ENCODE results near the gene MAPK12. TPM values are rescaled to one million over a fixed set of nuclear protein-coding genes. Genes with fewer than 3 reads are reported as not detected.
A peak's percentile ranks its signal among the peaks of the same experiment; 100 is the strongest.

The MAPK12 gene
- total RNA-seq, 4 donors from 2014 or later: 10.3 to 41.4 (median 28.3) TPM

DNA sequence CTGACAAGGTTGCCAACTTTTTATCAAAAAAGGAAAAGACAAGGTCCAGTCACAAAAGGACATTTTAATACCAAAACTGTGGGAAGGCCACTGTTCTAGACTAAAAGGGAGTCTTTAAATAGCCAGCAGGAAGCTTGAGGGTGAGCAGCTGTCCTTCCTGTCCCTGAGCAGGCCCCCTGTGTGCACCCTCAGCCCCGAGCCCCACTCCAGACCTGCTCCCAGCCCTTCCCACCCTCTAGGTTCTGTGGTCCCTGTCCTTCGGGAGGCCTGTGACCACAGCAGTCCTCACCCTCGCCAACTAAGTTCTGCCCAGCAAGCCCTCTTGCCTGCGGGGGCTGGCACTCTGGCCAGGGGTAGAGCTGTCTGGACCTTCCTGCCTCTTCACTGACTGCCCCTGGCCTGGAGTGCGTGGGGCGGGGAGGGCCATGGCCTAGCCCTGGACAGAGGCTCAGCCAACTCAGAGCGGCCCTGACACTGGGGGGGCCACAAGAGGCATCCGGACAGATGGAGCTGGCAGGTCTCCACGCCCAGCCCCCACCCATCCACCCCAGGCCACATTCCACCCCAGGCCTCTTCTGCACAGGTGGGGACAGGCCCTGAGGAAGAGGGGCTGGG, 47.6 kb upstream of the MAPK12 start:
- H3K9me3 ChIP-seq: no peaks in the 10 kb centered on the region
- TF ChIP-seq POLR2A (IDR thresholded peaks at IDR 0.05): no peak
- TF ChIP-seq, protein P1, sequence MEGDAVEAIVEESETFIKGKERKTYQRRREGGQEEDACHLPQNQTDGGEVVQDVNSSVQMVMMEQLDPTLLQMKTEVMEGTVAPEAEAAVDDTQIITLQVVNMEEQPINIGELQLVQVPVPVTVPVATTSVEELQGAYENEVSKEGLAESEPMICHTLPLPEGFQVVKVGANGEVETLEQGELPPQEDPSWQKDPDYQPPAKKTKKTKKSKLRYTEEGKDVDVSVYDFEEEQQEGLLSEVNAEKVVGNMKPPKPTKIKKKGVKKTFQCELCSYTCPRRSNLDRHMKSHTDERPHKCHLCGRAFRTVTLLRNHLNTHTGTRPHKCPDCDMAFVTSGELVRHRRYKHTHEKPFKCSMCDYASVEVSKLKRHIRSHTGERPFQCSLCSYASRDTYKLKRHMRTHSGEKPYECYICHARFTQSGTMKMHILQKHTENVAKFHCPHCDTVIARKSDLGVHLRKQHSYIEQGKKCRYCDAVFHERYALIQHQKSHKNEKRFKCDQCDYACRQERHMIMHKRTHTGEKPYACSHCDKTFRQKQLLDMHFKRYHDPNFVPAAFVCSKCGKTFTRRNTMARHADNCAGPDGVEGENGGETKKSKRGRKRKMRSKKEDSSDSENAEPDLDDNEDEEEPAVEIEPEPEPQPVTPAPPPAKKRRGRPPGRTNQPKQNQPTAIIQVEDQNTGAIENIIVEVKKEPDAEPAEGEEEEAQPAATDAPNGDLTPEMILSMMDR (IDR thresholded peaks at IDR 0.05): no peak
- H3K36me3 ChIP-seq: no peaks in the 10 kb centered on the region
- peaks cover 9 to 32% of the 10 kb centered on the region in 2 donors for H3K4me1 ChIP-seq
- intact Hi-C loops (cut with DNase I; ENCODE audit: low total_unique reads): no loop called here
- no peaks in the 10 kb centered on the region for H3K27me3 ChIP-seq
- no peak for DNase-seq
- peak overlapping the region; percentile 85 to 94 for H3K27ac ChIP-seq
- H3K4me3 ChIP-seq: no peak overlapping the region

DNA sequence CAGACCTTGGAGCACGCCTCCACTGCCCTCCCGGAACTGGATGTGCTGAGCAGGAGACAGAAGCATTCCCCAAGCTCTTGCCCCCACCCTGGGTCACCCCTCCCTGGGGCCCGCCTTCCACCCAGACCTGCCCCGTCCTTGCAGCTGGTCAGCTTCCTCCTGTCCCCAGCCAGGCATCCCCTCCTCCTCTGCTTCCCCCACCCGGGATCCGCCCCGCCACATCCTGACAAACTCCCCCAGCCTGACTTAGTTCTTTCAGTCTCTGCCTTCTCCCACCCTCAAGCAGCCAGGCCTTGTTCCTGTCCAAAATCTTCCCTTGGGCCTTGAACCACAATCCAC, 47.1 kb upstream of the MAPK12 start:
- Histone ChIP-seq H3K27me3 (no peaks in the 10 kb centered on the region), H3K4me3 (no peak overlapping the region), H3K4me1 (peaks cover 12 to 37% of the 10 kb centered on the region in 2 donors), H3K27ac (peak overlapping the region; percentile 85 to 94), H3K9me3 (no peaks in the 10 kb centered on the region), H3K36me3 (no peaks in the 10 kb centered on the region)
- peak; percentile 87 for DNase-seq
- intact Hi-C loops (cut with DNase I; ENCODE audit: low total_unique reads): no loop called here
- TF ChIP-seq, protein P1 (IDR thresholded peaks at IDR 0.05): no peak
- TF ChIP-seq POLR2A (IDR thresholded peaks at IDR 0.05): no peak

DNA sequence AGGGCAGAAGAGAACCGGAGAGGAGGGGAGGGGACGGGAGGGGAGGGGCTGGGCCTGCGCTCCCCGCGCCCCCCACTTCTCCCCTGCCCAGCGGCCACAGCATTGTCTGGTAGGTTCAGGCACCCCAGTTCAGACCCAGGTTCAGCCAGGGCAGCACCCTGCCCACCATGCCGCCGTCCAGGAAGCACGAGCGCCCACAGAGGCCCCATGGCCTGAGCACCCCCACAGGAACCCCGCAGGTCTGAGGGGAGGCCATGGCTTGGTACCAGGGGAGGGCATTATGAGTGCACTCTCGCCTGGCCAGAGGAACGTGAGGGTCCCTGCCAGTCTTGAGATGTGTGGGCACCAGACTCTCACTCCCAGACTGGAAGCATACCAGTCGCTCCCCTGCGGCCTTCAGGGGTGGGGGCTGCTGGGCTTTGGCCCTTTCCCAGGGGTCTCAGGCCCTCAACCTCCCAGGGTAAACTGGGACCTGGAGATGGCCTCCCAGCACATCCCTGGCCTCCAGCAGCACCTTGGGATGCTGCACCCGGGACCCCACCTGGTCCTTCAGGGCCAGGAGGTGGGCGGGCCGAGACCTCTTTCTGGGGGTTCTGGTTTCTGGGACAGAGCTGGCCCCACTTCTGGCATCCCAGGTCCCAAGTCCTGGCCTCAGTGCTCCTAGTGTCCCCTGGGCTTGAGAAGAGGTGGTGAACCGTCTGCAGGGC, 46.6 kb upstream of the MAPK12 start:
- peaks cover 17 to 43% of the 10 kb centered on the region in 2 donors for H3K4me1 ChIP-seq
- no peak overlapping the region for H3K4me3 ChIP-seq
- TF ChIP-seq, protein P1 (IDR thresholded peaks at IDR 0.05): no peak
- intact Hi-C loops (cut with DNase I; ENCODE audit: low total_unique reads): no loop called here
- H3K27ac ChIP-seq: peak overlapping the region; percentile 85 to 94
- H3K36me3 ChIP-seq: no peaks in the 10 kb centered on the region
- DNase-seq: peak; percentile 51 to 56
- no peaks in the 10 kb centered on the region for H3K27me3 ChIP-seq
- H3K9me3 ChIP-seq: no peaks in the 10 kb centered on the region

DNA sequence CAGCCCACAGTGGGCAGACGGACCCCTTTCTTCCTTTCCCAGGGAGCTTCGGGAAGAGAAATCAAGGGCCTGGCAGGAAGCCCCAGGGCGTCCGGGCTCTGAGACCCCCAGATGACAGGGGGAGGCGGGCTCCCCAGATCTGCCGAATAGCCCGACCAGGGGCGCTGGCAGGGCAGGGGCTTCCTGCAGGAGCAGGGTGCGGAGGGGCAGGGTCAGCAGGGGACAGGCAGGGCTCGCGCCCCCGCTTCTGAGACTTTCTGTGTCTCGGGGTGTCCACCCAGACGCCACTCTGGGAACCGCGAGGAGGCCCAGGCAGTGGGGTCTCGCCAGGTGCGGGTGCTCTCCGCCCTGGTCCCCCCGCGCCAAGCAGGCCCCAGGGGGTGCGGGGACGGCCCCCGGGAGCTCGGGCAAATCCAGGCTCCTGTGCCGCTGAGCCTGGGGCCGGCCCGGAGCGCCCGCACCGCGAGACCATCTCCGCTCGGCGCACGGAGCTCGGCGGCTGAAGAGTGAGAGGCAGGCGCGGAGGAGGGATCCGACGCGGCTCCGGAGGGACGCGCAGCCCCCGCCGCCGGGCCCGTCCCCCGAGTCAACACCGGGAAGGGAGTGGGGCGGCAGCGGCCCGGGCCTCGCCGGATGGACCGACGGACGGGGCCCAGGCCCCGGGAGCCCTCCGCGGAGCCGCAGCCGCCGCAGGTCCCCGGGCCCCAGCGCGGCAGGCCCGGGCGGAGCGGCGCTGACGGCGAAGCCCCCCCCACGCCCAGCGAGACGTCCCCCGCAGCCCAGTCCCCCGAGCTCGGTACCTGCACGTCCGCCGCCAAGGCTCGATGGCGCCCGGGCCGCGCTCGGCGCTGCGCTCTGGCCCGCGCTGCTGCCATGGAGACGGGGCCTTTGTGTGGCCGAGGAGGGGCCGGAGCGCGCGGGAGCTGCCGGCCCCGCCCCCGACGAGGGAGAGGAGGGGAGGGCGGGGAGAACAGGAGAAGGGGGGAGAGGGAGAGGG, 45.6 kb upstream of the MAPK12 start, which contains the start of gene PLXNB2:
PLXNB2 (minus strand) TSS at position 894 of the 997 bp plus-strand sequence. CDS start 17,062 bp downstream, outside the sequence.
- peak; percentile 83 to 84 for DNase-seq
- no peaks in the 10 kb centered on the region for H3K9me3 ChIP-seq
- TF ChIP-seq POLR2A (IDR thresholded peaks at IDR 0.05): peak; percentile 61 to 72
- TF ChIP-seq, protein P1 (IDR thresholded peaks at IDR 0.05): no peak
- peak within 1 kb of the TSS; percentile 88 to 94 for H3K27ac ChIP-seq
- H3K27me3 ChIP-seq: no peaks in the 10 kb centered on the region
- H3K36me3 ChIP-seq: no peaks in the 10 kb centered on the region
- H3K4me3 ChIP-seq: peak within 1 kb of the TSS; percentile 61 to 95
- H3K4me1 ChIP-seq: peaks cover 21 to 53% of the 10 kb centered on the region in 2 donors
- intact Hi-C loops (cut with DNase I; ENCODE audit: low total_unique reads): no loop called here
